ENCODE results near the gene TUBB3. TPM values are rescaled to one million over a fixed set of nuclear protein-coding genes. Genes with fewer than 3 reads are reported as not detected.

Gene TUBB3
- total RNA-seq, 3 donors from 2014 or later, result 1.6 to 2.9 (median 1.8) TPM

DNA sequence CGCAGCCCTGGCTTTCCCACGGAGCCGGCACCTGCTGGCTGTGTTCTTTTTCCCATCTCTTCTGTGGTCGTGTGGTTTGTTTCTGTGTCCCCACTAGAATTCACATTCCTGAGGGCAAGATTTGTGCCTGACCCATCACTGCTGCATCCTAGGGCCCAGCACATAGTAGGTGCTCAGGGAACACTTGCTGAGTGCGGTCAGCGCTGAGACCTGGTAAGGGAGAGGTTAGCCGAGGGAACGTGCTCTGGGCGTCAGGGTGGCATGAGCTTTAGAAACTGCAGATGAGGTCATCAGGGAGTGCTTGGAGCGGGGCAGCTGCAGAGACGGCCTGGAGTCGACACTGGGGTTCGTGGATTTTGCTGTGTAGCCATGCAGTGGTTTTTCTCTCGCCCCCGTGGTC lies 31.3 kb downstream of the TUBB3 start:
- Histone ChIP-seq H3K27ac (no peak overlapping the region), H3K36me3 (no peaks in the 10 kb centered on the region), H3K9me3 (no peaks in the 10 kb centered on the region), H3K4me3 (no peak overlapping the region), H3K4me1 (peaks cover under 1 to 2% of the 10 kb centered on the region in 2 donors), H3K27me3 (no peaks in the 10 kb centered on the region)
- no peak for DNase-seq (ENCODE audit: low spot score in 2 of 2)
- intact Hi-C loops (cut with DNase I; ENCODE audit: low total_unique reads), result no loop called here
- TF ChIP-seq CTCF (IDR thresholded peaks at IDR 0.05), result no peak
- no peak for TF ChIP-seq POLR2AphosphoS5 (IDR thresholded peaks at IDR 0.05)
- no peak for TF ChIP-seq POLR2A (IDR thresholded peaks at IDR 0.05)

DNA sequence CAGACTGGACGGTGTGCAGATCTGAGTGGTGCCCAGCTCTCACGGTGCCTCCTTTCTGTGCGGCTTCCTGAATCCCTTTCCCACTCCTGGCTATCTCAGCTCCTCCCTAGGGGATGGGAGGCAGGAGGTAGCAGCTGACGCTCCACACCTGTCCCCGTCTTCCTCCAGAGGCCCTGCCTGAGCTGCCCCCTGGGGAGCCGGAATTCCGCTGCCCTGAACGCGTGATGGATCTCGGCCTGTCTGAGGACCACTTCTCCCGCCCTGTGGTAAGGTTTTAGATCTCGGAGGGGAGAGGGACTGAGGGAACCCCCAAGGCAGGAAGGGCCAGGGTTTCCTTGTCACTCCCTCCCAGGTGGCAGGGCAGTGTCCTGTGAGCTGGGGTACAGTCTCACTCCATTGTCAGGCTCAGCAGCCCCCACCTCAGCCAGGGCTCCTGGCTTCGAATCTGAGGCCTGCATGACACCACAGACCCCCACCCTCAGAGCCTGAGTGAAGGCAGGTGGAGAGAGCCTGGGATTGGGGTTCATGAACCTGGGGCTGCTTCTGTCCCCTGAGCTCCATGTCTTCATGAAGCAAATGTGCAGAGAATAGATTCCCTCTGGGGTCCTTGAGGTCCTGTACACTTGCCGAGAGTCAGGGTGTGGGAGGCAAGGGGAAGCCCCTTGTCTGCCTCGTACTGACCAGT lies 32.0 kb downstream of the TUBB3 start:
- Histone ChIP-seq H3K4me3 (no peak overlapping the region), H3K27me3 (no peaks in the 10 kb centered on the region), H3K9me3 (no peaks in the 10 kb centered on the region), H3K4me1 (no peaks in the 10 kb centered on the region), H3K36me3 (no peaks in the 10 kb centered on the region), H3K27ac (no peak overlapping the region)
- no peak for DNase-seq (ENCODE audit: low spot score in 2 of 2)
- no peak for TF ChIP-seq CTCF (IDR thresholded peaks at IDR 0.05)
- no peak for TF ChIP-seq POLR2A (IDR thresholded peaks at IDR 0.05)
- no peak for TF ChIP-seq POLR2AphosphoS5 (IDR thresholded peaks at IDR 0.05)
- intact Hi-C loops (cut with DNase I; ENCODE audit: low total_unique reads), result no loop called here

DNA sequence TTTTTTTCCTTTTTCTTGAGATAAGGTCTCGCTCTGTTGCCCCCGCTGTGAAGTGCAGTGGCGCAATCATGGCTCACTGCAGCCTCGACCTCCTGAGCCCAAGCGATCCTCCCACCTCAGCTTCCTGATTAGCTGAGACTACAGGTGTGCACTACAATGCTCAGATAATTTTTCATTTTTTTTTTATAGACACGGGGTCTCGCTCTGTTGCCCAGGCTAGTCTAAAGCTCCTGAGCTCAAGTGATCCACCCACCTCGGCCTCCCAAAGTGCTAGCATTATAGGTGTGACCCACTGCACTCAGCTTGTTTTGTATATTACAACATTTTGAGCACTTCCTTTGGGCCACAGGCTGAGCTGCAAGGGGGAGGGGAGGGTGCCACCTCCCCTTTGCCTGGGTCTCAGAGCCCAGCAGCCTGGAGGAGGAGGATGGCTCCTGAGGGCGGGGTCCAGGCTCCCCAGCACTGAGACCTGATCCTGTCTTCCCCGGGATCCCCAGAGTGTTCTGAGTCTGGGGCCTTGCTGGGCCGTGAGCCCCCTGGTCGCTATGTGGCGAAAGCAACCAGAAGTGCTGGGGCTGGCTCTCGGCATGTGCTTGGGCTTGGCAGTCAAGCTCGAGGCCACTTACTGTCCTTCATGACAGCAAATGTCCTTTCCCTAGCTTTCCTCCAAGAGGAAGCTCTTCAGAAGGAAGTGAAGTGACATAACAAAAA lies 33.5 kb downstream of the TUBB3 start:
- Histone ChIP-seq H3K27me3 (no peaks in the 10 kb centered on the region), H3K4me1 (no peaks in the 10 kb centered on the region), H3K27ac (no peak overlapping the region), H3K9me3 (no peaks in the 10 kb centered on the region), H3K36me3 (no peaks in the 10 kb centered on the region), H3K4me3 (no peak overlapping the region)
- intact Hi-C loops (cut with DNase I; ENCODE audit: low total_unique reads), result no loop called here
- no peak for TF ChIP-seq CTCF (IDR thresholded peaks at IDR 0.05)
- TF ChIP-seq POLR2A (IDR thresholded peaks at IDR 0.05), result no peak
- TF ChIP-seq POLR2AphosphoS5 (IDR thresholded peaks at IDR 0.05), result no peak
- DNase-seq (ENCODE audit: low spot score in 2 of 2), result no peak

DNA sequence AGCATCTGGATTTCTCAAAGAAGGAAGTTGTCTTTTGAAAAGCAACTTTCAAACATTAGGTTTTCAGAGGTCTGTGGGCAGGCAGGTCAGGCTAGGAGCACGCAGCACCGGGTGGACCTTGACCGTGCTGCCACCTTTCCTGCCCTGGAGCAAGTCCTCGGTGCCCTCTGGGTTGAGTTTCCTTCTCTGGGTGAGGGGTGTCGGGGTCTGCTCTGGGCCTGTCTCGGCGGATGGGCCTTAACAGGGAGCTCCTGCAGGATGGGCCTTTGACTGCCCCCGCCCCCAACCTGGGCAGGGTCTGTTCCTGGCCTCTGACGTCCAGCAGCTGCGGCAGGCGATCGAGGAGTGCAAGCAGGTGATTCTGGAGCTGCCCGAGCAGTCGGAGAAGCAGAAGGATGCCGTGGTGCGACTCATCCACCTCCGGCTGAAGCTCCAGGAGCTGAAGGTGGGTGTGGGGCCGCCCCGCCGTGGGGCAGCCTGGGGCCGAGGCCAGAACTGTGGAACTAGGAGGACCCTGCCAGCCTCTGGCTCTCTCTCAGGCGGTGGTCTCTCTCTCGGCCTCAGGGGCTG lies 34.2 kb downstream of the TUBB3 start:
- intact Hi-C loops (cut with DNase I; ENCODE audit: low total_unique reads), result no loop called here
- H3K4me3 ChIP-seq, result peak overlapping the region in 1 of 3 donors; percentile 21
- TF ChIP-seq POLR2AphosphoS5 (IDR thresholded peaks at IDR 0.05) (no peak), POLR2A (IDR thresholded peaks at IDR 0.05) (no peak), CTCF (IDR thresholded peaks at IDR 0.05) (no peak)
- H3K36me3 ChIP-seq, result no peaks in the 10 kb centered on the region
- no peak for DNase-seq (ENCODE audit: low spot score in 2 of 2)
- no peaks in the 10 kb centered on the region for H3K27me3 ChIP-seq
- no peaks in the 10 kb centered on the region for H3K4me1 ChIP-seq
- no peak overlapping the region for H3K27ac ChIP-seq
- no peaks in the 10 kb centered on the region for H3K9me3 ChIP-seq

DNA sequence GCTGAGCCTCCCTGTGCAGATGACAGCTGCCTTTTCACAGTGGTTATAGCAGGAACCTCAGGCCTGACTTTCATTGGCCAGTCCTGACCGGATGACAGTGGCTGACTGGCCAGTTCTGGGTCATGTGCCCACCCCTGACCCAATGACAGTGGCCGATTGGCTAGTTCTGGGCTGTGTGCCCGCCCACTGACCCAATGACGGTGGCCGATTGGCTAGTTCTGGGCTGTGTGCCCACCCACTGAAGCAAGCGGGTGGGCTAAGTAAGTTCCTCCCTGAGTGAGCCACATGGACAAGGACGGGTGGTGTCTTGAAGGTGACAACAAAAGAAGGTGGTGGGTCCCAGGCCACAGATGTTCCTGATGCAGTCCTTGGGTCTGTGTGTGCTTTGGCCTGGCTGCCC lies 34.9 kb downstream of the TUBB3 start:
- H3K4me1 ChIP-seq, result no peaks in the 10 kb centered on the region
- no peak for DNase-seq (ENCODE audit: low spot score in 2 of 2)
- intact Hi-C loops (cut with DNase I; ENCODE audit: low total_unique reads), result no loop called here
- no peaks in the 10 kb centered on the region for H3K27me3 ChIP-seq
- no peak for TF ChIP-seq CTCF (IDR thresholded peaks at IDR 0.05)
- no peak for TF ChIP-seq POLR2A (IDR thresholded peaks at IDR 0.05)
- no peak for TF ChIP-seq POLR2AphosphoS5 (IDR thresholded peaks at IDR 0.05)
- H3K27ac ChIP-seq, result no peak overlapping the region
- peak overlapping the region in 1 of 3 donors; percentile 21 for H3K4me3 ChIP-seq
- no peaks in the 10 kb centered on the region for H3K9me3 ChIP-seq
- H3K36me3 ChIP-seq, result no peaks in the 10 kb centered on the region

Data from breast epithelium (tissue), 4 donors.